K562 (cell line): ENCODE data around the gene DIPK1A. TPM values are rescaled to one million over a fixed set of nuclear protein-coding genes. Genes with fewer than 3 reads are reported as not detected.

Experiments used
- DIDO1 ChIP-seq: fragments of 450-650 bp; IDR thresholded peaks from 2 replicates; pipeline ENCODE4 v1.6.1; 2016; ENCODE audit warnings: low read depth, missing biosample characterization, missing genetic modification characterization
- ETV6 ChIP-seq, 3 experiments: fragments of 150-350 bp in 1 of 3; sonication (generic) in 1 of 3; formaldehyde crosslinking in 1 of 3; IDR thresholded peaks; 2 replicates each; pipeline versions ENCODE4 v1.6.1 to v1.8.0; 2014 to 2022; ENCODE audit warnings: borderline replicate concordance in 2 of 3, low read depth in 2 of 3, antibody characterized with exemption in 1 of 3, low read length in 1 of 3, mild to moderate bottlenecking in 1 of 3, missing genetic modification reagents in 1 of 3
- ILK ChIP-seq: fragments of 450-650 bp; IDR thresholded peaks from 2 replicates; pipeline ENCODE4 v1.6.1; 2016; ENCODE audit warnings: missing genetic modification characterization, low read depth, mild to moderate bottlenecking, missing compliant biosample characterization, moderate library complexity, borderline replicate concordance
- MYC ChIP-seq, 2 experiments: fragments of 250-450 bp in 1 of 2; sonication (Bioruptor Pico) in 1 of 2; IDR thresholded peaks; 2 replicates each; pipeline versions ENCODE4 v1.5.1 to v1.6.1; 2012 to 2021; ENCODE audit warnings: low read depth in 2 of 2, borderline replicate concordance in 1 of 2, improper control_type of control experiment in 1 of 2, low read length in 1 of 2, mild to moderate bottlenecking in 1 of 2, moderate library complexity in 1 of 2
- PATZ1 ChIP-seq: fragments of 250-450 bp; sonication (Bioruptor Pico); IDR thresholded peaks from 2 replicates; pipeline ENCODE4 v1.5.0; 2020; ENCODE audit warnings: mild to moderate bottlenecking, borderline replicate concordance
- RBBP5 ChIP-seq: fragments of 200-600 bp; sonication (generic); IDR thresholded peaks from 2 replicates; pipeline ENCODE4 v1.6.1; 2012; ENCODE audit warnings: borderline replicate concordance, mild to moderate bottlenecking, low read length, control low read depth, inconsistent platforms; ENCODE audit not compliant: insufficient read depth, poor library complexity, severe bottlenecking
- SIRT6 ChIP-seq: IDR thresholded peaks from one replicate; pipeline ENCODE4 v1.6.1; 2012; ENCODE audit warnings: low read depth, mild to moderate bottlenecking, control low read depth, inconsistent platforms, low read length, moderate library complexity
- TBL1XR1 ChIP-seq, 2 experiments: IDR thresholded peaks; 2 replicates each; pipeline ENCODE4 v1.6.1; 2012; ENCODE audit warnings: improper control_type of control experiment in 2 of 2, low read length in 2 of 2, mild to moderate bottlenecking in 1 of 2
- UBTF ChIP-seq, 2 experiments: IDR thresholded peaks; 2 replicates each; pipeline ENCODE4 v1.6.1; 2012; ENCODE audit warnings: improper control_type of control experiment in 2 of 2, low read depth in 2 of 2, low read length in 2 of 2, borderline replicate concordance in 1 of 2
- USF2 ChIP-seq: sonication (generic); formaldehyde crosslinking; IDR thresholded peaks from 2 replicates; pipeline ENCODE4 v1.5.0; 2020; ENCODE audit warnings: missing genetic modification reagents
- ZNF408 ChIP-seq: fragments of 250-450 bp; sonication (Bioruptor Pico); IDR thresholded peaks from 2 replicates; pipeline ENCODE4 v1.4.0; 2020; ENCODE audit warnings: low read depth, mild to moderate bottlenecking, moderate library complexity
- ZNF668 ChIP-seq: fragments of 250-450 bp; sonication (Bioruptor Pico); IDR thresholded peaks from 2 replicates; pipeline ENCODE4 v1.8.0; 2022; ENCODE audit warnings: mild to moderate bottlenecking, inconsistent platforms
- polyA plus RNA-seq, 8 experiments: library from polyadenylated mRNA; depleted of rRNA in 4 of 8; stranded (reverse) in 5 of 8; unstranded in 3 of 8; fragments of >200 nt; fragmentation: Nextera tagmentation in 2 of 8; fragmentation: Illumina TruSeq in 1 of 8; extraction: Ambion mirVana in 2 of 8; extraction: Trizol in 1 of 8; gene quantifications; 2 replicates each; pipeline versions ENCODE4 v1.2.1 to v1.2.3, GENCODE V29; 2011 to 2014; ENCODE audit warnings: inconsistent platforms in 1 of 8, missing spikeins in 1 of 8
- total RNA-seq, 7 experiments: library from RNA; depleted of rRNA in 6 of 7; stranded (reverse); fragments of >200 nt in 6 of 7; fragmentation: Illumina TruSeq in 2 of 7; extraction: Trizol in 2 of 7; gene quantifications; 2 replicates each; pipeline versions ENCODE4 v1.2.1 to v1.2.3, GENCODE V29; 2011 to 2021; ENCODE audit warnings: low replicate concordance in 1 of 7
- TF ChIP-seq, protein P1 (sequence below): IDR thresholded peaks from 2 replicates; pipeline ENCODE4 v1.6.1; 2011; ENCODE audit warnings: borderline replicate concordance, low read depth, mild to moderate bottlenecking, moderate library complexity, low read length; ENCODE audit not compliant: insufficient read depth, poor library complexity, severe bottlenecking

Gene DIPK1A
- total and polyA plus RNA-seq, 9 of the 15 experiments (the other 6 are each of a cell fraction or from before 2014, with no cell fraction given): 0.54 to 2.5 (median 1.3) TPM

DNA sequence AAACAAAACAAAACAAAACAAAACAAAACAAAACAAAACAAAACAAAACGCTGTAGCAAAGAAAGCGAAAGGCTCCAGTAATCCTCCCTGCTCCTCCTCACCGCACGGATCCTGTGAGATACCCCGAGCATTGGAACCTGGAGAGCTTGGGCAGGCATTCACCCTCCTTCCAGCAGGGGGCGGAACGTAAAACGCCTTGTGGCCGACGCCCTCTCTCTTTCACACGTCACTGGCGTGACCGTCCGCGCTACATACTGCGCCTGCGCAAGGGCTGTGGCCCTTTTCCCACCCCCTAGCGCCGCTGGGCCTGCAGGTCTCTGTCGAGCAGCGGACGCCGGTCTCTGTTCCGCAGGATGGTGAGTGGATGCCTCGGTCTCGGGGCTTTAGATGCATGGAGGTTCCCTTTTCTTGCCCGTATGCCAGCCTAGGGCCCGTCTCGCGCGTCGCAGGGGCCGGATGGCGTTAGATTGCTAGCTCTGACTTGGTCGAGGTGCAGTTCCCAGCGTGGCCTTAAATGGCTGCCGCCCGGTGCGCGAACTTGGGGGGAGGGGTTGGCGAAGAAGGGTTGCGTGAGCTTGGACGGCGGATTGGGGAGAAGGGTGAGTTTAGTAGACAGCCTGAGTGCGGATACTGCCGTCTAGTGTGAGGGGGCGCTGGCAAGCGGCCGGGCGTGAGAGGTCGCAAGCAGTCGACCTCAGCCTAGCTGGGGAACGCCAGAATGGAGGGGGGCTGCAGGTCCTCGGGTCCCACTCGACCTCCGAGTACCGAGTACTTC lies 129.3 kb downstream of the DIPK1A start, which contains the start of gene RPL5 (continued):
- no peak; the same call in 1 of the 2 replicates for TF ChIP-seq DIDO1 (tag)
- no peak for TF ChIP-seq ZNF408 (CRISPR knock-in tag)
- TF ChIP-seq SIRT6: no peak
- peak; percentile 100 for TF ChIP-seq MYC (IDR thresholded peaks at IDR 0.05; ENCODE audit: low read depth, low read length)
- TF ChIP-seq MYC (CRISPR knock-in tag; IDR thresholded peaks at IDR 0.05; ENCODE audit: borderline replicate concordance, low read depth): peak; percentile 99
- TF ChIP-seq PATZ1 (CRISPR knock-in tag): no peak
- no peak for TF ChIP-seq ILK (tag)
- TF ChIP-seq ETV6 (IDR thresholded peaks at IDR 0.05; ENCODE audit: borderline replicate concordance in 1 of 2, low read depth in 2 of 2, low read length in 1 of 2): no peak; a peak in 1 of 4 replicates
- TF ChIP-seq ETV6 (CRISPR knock-in tag; IDR thresholded peaks at IDR 0.05; ENCODE audit: borderline replicate concordance): no peak
- TF ChIP-seq ZNF668 (CRISPR knock-in tag): no peak
- no peak for TF ChIP-seq USF2
- TF ChIP-seq RBBP5: peak; percentile 99
- TF ChIP-seq, protein P1, sequence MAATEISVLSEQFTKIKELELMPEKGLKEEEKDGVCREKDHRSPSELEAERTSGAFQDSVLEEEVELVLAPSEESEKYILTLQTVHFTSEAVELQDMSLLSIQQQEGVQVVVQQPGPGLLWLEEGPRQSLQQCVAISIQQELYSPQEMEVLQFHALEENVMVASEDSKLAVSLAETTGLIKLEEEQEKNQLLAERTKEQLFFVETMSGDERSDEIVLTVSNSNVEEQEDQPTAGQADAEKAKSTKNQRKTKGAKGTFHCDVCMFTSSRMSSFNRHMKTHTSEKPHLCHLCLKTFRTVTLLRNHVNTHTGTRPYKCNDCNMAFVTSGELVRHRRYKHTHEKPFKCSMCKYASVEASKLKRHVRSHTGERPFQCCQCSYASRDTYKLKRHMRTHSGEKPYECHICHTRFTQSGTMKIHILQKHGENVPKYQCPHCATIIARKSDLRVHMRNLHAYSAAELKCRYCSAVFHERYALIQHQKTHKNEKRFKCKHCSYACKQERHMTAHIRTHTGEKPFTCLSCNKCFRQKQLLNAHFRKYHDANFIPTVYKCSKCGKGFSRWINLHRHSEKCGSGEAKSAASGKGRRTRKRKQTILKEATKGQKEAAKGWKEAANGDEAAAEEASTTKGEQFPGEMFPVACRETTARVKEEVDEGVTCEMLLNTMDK: peak; percentile 77
- TF ChIP-seq UBTF (IDR thresholded peaks at IDR 0.05; ENCODE audit: borderline replicate concordance in 1 of 2, low read depth in 2 of 2, low read length in 2 of 2): no peak
- TF ChIP-seq TBL1XR1 (IDR thresholded peaks at IDR 0.05; ENCODE audit: low read length in 2 of 2): peak in 1 of 2 experiments; percentile 78; a peak in 2 of 4 replicates
